Measurements from ENCODE around the gene RNF157.

GRCh38 chr17:76107509-76107908, 132.8 kb downstream of the RNF157 start:
- peak; percentile 2 for TF ChIP-seq CTCF (IDR thresholded peaks at IDR 0.05; ENCODE audit: insufficient read depth, low read length)
- TF ChIP-seq SPI1 (IDR thresholded peaks at IDR 0.05; ENCODE audit: borderline replicate concordance, low read depth), result no peak
- no peak for TF ChIP-seq REST (IDR thresholded peaks at IDR 0.05; ENCODE audit: insufficient replicate concordance, low read depth)
- TF ChIP-seq POLR2AphosphoS5 (IDR thresholded peaks at IDR 0.05; ENCODE audit: low read depth), result no peak
- TF ChIP-seq GABPA (IDR thresholded peaks at IDR 0.05; ENCODE audit: low read depth), result no peak

Data from HL-60 (cell line).